ENCODE measurements around the gene SARM1. TPM values are rescaled to one million over a fixed set of nuclear protein-coding genes. Genes with fewer than 3 reads are reported as not detected.

SARM1 gene
- total and polyA plus RNA-seq, 2 of the 13 experiments (the other 11 are each of a cell fraction or from before 2014, with no cell fraction given) = 0.73 to 0.86 TPM

GRCh38 chr17:28405632-28406472, 34.4 kb downstream of the SARM1 start, which contains the start of gene SLC46A1 (continued):
- TF ChIP-seq GPN1 (CRISPR knock-in tag; IDR thresholded peaks at IDR 0.05; ENCODE audit: borderline replicate concordance) = no peak
- peak; percentile 22; the same call in 1 of the 2 replicates for TF ChIP-seq ZBTB7A (CRISPR knock-in tag; IDR thresholded peaks at IDR 0.05)
- no peak for TF ChIP-seq ZNF513 (CRISPR knock-in tag; conservative IDR thresholded peaks at IDR 0.05)
- no peak for TF ChIP-seq FOXP4 (CRISPR knock-in tag; IDR thresholded peaks at IDR 0.05)
- no peak for TF ChIP-seq MAFG (CRISPR knock-in tag; IDR thresholded peaks at IDR 0.05)
- no peak; the same call in 1 of the 2 replicates for TF ChIP-seq HNF4A (CRISPR knock-in tag; IDR thresholded peaks at IDR 0.05)
- peak; percentile 84 for TF ChIP-seq ZFX (CRISPR knock-in tag; IDR thresholded peaks at IDR 0.05; ENCODE audit: low read depth)
- no peak for TF ChIP-seq ZNF276 (CRISPR knock-in tag; IDR thresholded peaks at IDR 0.05; ENCODE audit: low read depth)
- TF ChIP-seq, protein P1, sequence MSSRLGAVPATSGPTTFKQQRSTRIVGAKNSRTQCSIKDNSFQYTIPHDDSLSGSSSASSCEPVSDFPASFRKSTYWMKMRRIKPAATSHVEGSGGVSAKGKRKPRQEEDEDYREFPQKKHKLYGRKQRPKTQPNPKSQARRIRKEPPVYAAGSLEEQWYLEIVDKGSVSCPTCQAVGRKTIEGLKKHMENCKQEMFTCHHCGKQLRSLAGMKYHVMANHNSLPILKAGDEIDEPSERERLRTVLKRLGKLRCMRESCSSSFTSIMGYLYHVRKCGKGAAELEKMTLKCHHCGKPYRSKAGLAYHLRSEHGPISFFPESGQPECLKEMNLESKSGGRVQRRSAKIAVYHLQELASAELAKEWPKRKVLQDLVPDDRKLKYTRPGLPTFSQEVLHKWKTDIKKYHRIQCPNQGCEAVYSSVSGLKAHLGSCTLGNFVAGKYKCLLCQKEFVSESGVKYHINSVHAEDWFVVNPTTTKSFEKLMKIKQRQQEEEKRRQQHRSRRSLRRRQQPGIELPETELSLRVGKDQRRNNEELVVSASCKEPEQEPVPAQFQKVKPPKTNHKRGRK (CRISPR knock-in tag; IDR thresholded peaks at IDR 0.05) = no peak
- TF ChIP-seq NONO (IDR thresholded peaks at IDR 0.05) = no peak
- peak; percentile 87; the same call in 1 of the 2 replicates for TF ChIP-seq NONO (CRISPR knock-in tag; conservative IDR thresholded peaks at IDR 0.05)
- no peak for TF ChIP-seq SIN3B (IDR thresholded peaks at IDR 0.05; ENCODE audit: low read length)
- no peak for TF ChIP-seq ZNF232 (CRISPR knock-in tag; IDR thresholded peaks at IDR 0.05; ENCODE audit: borderline replicate concordance)
- peak; percentile 35; the same call in 1 of the 2 replicates for TF ChIP-seq GMEB1 (CRISPR knock-in tag; IDR thresholded peaks at IDR 0.05; ENCODE audit: borderline replicate concordance)
- TF ChIP-seq MED1 (CRISPR knock-in tag; IDR thresholded peaks at IDR 0.05) = no peak; the same call in 1 of the 2 replicates
- TF ChIP-seq SSRP1 (CRISPR knock-in tag; IDR thresholded peaks at IDR 0.05) = no peak
- no peak for TF ChIP-seq ZFP90 (CRISPR knock-in tag; IDR thresholded peaks at IDR 0.05; ENCODE audit: borderline replicate concordance)
- TF ChIP-seq ZNF138 (CRISPR knock-in tag; IDR thresholded peaks at IDR 0.05; ENCODE audit: low read depth) = no peak
